Liver (tissue), 3 donors: ENCODE data around the gene DDX41.

Source experiments
- EGR1 ChIP-seq, 2 donors: IDR thresholded peaks; 2 replicates each; pipeline ENCODE4 v1.6.1; 2016 to 2018; ENCODE audit warnings: antibody characterized with exemption in 2 of 2, low read depth in 2 of 2
- FOXA1 ChIP-seq: IDR thresholded peaks from 2 replicates; pipeline ENCODE4 v1.6.1; 2016; ENCODE audit warnings: antibody characterized with exemption
- GABPA ChIP-seq, 2 donors: IDR thresholded peaks in 1 of 2; conservative IDR thresholded peaks in 1 of 2; 2 replicates each; pipeline ENCODE4 v1.6.1; 2016; ENCODE audit warnings: antibody characterized with exemption in 2 of 2, mild to moderate bottlenecking in 1 of 2, moderate library complexity in 1 of 2
- HNF4A ChIP-seq, 2 donors: conservative IDR thresholded peaks; 2 replicates each; pipeline ENCODE4 v1.6.1; 2016; ENCODE audit warnings: antibody characterized with exemption in 2 of 2, mild to moderate bottlenecking in 2 of 2
- NR2F2 ChIP-seq: IDR thresholded peaks from 2 replicates; pipeline ENCODE4 v1.6.1; 2016; ENCODE audit warnings: antibody characterized with exemption
- RAD21 ChIP-seq, 2 donors: IDR thresholded peaks; 2 replicates each; pipeline ENCODE4 v1.6.1; 2016; ENCODE audit warnings: antibody characterized with exemption in 2 of 2, mild to moderate bottlenecking in 2 of 2
- RXRA ChIP-seq, 2 donors: IDR thresholded peaks; 2 replicates each; pipeline ENCODE4 v1.6.1; 2017 to 2018; ENCODE audit warnings: antibody characterized with exemption in 2 of 2, mild to moderate bottlenecking in 1 of 2
- SP1 ChIP-seq: IDR thresholded peaks from 2 replicates; pipeline ENCODE4 v1.6.1; 2018; ENCODE audit warnings: antibody characterized with exemption, mild to moderate bottlenecking
- TAF1 ChIP-seq: conservative IDR thresholded peaks from 2 replicates; pipeline ENCODE4 v1.6.1; 2016; ENCODE audit warnings: antibody characterized with exemption, mild to moderate bottlenecking
- YY1 ChIP-seq: IDR thresholded peaks from 2 replicates; pipeline ENCODE4 v1.6.1; 2016; ENCODE audit warnings: antibody characterized with exemption, mild to moderate bottlenecking
- TF ChIP-seq, protein P1 (sequence below): fragments of 150-350 bp; IDR thresholded peaks from 2 replicates; pipeline ENCODE4 v1.5.1; 2017; ENCODE audit warnings: improper control_type of control experiment, low read depth, low read length; ENCODE audit not compliant: missing input control
- TF ChIP-seq, protein P2 (sequence below): IDR thresholded peaks from 2 replicates; pipeline ENCODE4 v1.6.1; 2016; ENCODE audit warnings: antibody characterized with exemption
- TF ChIP-seq, protein P3 (sequence below): IDR thresholded peaks from 2 replicates; pipeline ENCODE4 v1.6.1; 2016; ENCODE audit warnings: antibody characterized with exemption
- TF ChIP-seq, protein P4 (sequence below): IDR thresholded peaks from 2 replicates; pipeline ENCODE4 v1.6.1; 2016; ENCODE audit warnings: antibody characterized with exemption, mild to moderate bottlenecking
- donor health status: healthy.
- donor health status: healthy.

DNA sequence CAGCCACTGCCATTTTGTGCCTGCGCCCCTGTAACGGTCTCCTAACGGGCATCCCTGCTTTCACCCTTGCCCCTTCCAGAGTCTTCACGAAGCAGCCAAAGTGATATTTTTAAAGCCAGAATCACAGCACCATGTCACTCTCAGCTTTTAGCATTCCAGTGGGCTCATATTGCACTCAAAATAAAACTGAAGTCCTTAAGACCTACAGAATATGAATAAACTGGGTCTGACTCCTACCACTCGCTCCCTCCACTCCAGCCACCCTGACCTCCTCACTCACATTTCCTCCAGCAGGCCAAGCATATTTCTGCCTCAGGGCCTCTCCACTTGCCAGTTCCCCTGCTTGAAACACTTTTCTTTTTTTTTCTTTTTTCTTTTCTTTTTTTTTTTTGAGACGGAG is 16.9 kb downstream of the DDX41 start:
- TF ChIP-seq, protein P1, sequence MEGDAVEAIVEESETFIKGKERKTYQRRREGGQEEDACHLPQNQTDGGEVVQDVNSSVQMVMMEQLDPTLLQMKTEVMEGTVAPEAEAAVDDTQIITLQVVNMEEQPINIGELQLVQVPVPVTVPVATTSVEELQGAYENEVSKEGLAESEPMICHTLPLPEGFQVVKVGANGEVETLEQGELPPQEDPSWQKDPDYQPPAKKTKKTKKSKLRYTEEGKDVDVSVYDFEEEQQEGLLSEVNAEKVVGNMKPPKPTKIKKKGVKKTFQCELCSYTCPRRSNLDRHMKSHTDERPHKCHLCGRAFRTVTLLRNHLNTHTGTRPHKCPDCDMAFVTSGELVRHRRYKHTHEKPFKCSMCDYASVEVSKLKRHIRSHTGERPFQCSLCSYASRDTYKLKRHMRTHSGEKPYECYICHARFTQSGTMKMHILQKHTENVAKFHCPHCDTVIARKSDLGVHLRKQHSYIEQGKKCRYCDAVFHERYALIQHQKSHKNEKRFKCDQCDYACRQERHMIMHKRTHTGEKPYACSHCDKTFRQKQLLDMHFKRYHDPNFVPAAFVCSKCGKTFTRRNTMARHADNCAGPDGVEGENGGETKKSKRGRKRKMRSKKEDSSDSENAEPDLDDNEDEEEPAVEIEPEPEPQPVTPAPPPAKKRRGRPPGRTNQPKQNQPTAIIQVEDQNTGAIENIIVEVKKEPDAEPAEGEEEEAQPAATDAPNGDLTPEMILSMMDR = no peak
- TF ChIP-seq, protein P2, sequence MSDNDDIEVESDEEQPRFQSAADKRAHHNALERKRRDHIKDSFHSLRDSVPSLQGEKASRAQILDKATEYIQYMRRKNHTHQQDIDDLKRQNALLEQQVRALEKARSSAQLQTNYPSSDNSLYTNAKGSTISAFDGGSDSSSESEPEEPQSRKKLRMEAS = no peak
- TF ChIP-seq, protein P3, sequence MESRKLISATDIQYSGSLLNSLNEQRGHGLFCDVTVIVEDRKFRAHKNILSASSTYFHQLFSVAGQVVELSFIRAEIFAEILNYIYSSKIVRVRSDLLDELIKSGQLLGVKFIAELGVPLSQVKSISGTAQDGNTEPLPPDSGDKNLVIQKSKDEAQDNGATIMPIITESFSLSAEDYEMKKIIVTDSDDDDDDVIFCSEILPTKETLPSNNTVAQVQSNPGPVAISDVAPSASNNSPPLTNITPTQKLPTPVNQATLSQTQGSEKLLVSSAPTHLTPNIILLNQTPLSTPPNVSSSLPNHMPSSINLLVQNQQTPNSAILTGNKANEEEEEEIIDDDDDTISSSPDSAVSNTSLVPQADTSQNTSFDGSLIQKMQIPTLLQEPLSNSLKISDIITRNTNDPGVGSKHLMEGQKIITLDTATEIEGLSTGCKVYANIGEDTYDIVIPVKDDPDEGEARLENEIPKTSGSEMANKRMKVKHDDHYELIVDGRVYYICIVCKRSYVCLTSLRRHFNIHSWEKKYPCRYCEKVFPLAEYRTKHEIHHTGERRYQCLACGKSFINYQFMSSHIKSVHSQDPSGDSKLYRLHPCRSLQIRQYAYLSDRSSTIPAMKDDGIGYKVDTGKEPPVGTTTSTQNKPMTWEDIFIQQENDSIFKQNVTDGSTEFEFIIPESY = no peak
- TF ChIP-seq HNF4A (conservative IDR thresholded peaks at IDR 0.05) = no peak
- TF ChIP-seq RAD21 (IDR thresholded peaks at IDR 0.05) = no peak
- TF ChIP-seq, protein P4, sequence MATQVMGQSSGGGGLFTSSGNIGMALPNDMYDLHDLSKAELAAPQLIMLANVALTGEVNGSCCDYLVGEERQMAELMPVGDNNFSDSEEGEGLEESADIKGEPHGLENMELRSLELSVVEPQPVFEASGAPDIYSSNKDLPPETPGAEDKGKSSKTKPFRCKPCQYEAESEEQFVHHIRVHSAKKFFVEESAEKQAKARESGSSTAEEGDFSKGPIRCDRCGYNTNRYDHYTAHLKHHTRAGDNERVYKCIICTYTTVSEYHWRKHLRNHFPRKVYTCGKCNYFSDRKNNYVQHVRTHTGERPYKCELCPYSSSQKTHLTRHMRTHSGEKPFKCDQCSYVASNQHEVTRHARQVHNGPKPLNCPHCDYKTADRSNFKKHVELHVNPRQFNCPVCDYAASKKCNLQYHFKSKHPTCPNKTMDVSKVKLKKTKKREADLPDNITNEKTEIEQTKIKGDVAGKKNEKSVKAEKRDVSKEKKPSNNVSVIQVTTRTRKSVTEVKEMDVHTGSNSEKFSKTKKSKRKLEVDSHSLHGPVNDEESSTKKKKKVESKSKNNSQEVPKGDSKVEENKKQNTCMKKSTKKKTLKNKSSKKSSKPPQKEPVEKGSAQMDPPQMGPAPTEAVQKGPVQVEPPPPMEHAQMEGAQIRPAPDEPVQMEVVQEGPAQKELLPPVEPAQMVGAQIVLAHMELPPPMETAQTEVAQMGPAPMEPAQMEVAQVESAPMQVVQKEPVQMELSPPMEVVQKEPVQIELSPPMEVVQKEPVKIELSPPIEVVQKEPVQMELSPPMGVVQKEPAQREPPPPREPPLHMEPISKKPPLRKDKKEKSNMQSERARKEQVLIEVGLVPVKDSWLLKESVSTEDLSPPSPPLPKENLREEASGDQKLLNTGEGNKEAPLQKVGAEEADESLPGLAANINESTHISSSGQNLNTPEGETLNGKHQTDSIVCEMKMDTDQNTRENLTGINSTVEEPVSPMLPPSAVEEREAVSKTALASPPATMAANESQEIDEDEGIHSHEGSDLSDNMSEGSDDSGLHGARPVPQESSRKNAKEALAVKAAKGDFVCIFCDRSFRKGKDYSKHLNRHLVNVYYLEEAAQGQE = no peak
- TF ChIP-seq FOXA1 = no peak
- no peak for TF ChIP-seq TAF1
- no peak for TF ChIP-seq YY1
- TF ChIP-seq GABPA (IDR thresholded peaks at IDR 0.05 in 1 of 2, conservative IDR thresholded peaks at IDR 0.05 in 1 of 2) = no peak
- TF ChIP-seq NR2F2 = no peak
- no peak for TF ChIP-seq EGR1 (IDR thresholded peaks at IDR 0.05; ENCODE audit: low read depth in 2 of 2)
- TF ChIP-seq SP1 = no peak
- no peak for TF ChIP-seq RXRA (IDR thresholded peaks at IDR 0.05)
